Measurements from ENCODE around the gene PPP6R3. TPM values are rescaled to one million over a fixed set of nuclear protein-coding genes. Genes with fewer than 3 reads are reported as not detected.

PPP6R3 gene
- total and polyA plus RNA-seq, 2 of the 8 experiments (the other 6 are each of a cell fraction or from before 2014, with no cell fraction given) = 44.6 to 150 TPM

- TF ChIP-seq USF2 (IDR thresholded peaks at IDR 0.05; ENCODE audit: low read length) (no peak), FOSL1 (IDR thresholded peaks at IDR 0.05; ENCODE audit: insufficient read depth, low read depth, low read length) (no peak), BRCA1 (IDR thresholded peaks at IDR 0.05; ENCODE audit: low read depth, low read length) (no peak), CTBP2 (IDR thresholded peaks at IDR 0.05; ENCODE audit: borderline replicate concordance, insufficient read depth, insufficient read length, low read length) (no peak)
These were observed 61.6 kb downstream of the PPP6R3 start (continued) for GRCh38 chr11:68521969-68522652.
